T-cell (primary cell): Measurements from ENCODE around the gene AVL9. TPM values are rescaled to one million over a fixed set of nuclear protein-coding genes. Genes with fewer than 3 reads are reported as not detected.

Source experiments
- ATAC-seq, 4 experiments: fragments of 200-7000 bp in 3 of 4; fragments of 150-1000 bp in 1 of 4; cut with Tn5 transposase; replicated peaks in 1 of 4; 1 replicate in 3 of 4; 2 replicates in 1 of 4; pipeline ENCODE4 v1.10.0; 2021; ENCODE audit warnings: moderate library complexity in 3 of 4, mild to moderate bottlenecking in 2 of 4, moderate number of reproducible peaks in 1 of 4
- CTCF ChIA-PET, 2 donors: fragments of 300-600 bp; sonication (Branson Sonifier 250); formaldehyde crosslinking; loops; one replicate each; lab custom pipeline; 2022; ENCODE audit warnings: antibody characterized with exemption in 2 of 2; lab: Charles Lee
- POLR2A ChIA-PET, 2 donors: fragments of 300-600 bp; sonication (Branson Sonifier 250); formaldehyde crosslinking; loops; one replicate each; lab custom pipeline; 2022; ENCODE audit warnings: antibody characterized with exemption in 2 of 2; lab: Charles Lee
- DNase-seq, 35 experiments: peaks; one replicate each; pipeline versions ENCODE4 v3.0.0 to v3.0.0-alpha.2; 2013 to 2023
- H3K27ac ChIP-seq: one replicate; pipeline ENCODE4 v1.5.1; 2013; ENCODE audit warnings: low read length
- H3K27me3 ChIP-seq, 2 experiments: replicated peaks in 1 of 2; 1 replicate in 1 of 2; 2 replicates in 1 of 2; pipeline versions ENCODE4 v1.6.1 to v1.7.0; 2013; ENCODE audit warnings: low read length in 1 of 2, mixed read lengths in 1 of 2; ENCODE audit not compliant: control insufficient read depth in 2 of 2, insufficient read depth in 2 of 2; ENCODE audit errors: extremely low read depth in 1 of 2
- H3K36me3 ChIP-seq, 2 donors: 1 replicate in 1 of 2; 2 replicates in 1 of 2; pipeline versions ENCODE4 v1.6.1 to v1.7.0; 2013; ENCODE audit warnings: low read length in 1 of 2; ENCODE audit not compliant: control insufficient read depth in 2 of 2, insufficient read depth in 1 of 2; ENCODE audit errors: extremely low read depth in 1 of 2
- H3K4me1 ChIP-seq, 2 experiments: 1 replicate in 1 of 2; 2 replicates in 1 of 2; pipeline versions ENCODE4 v1.6.1 to v1.7.0; 2013; ENCODE audit warnings: low read length in 2 of 2, mixed read lengths in 1 of 2; ENCODE audit not compliant: insufficient read depth in 2 of 2, control insufficient read depth in 1 of 2; ENCODE audit errors: extremely low read depth in 1 of 2
- H3K4me3 ChIP-seq, 2 donors: 1 replicate in 1 of 2; 2 replicates in 1 of 2; pipeline versions ENCODE4 v1.5.1 to v1.7.0; 2013; ENCODE audit warnings: mild to moderate bottlenecking in 2 of 2, low read length in 1 of 2, moderate library complexity in 1 of 2; ENCODE audit not compliant: control insufficient read depth in 1 of 2; ENCODE audit errors: extremely low read depth in 1 of 2
- H3K9me3 ChIP-seq: 2 replicates; pipeline ENCODE4 v1.7.0; 2013
- H3K27ac Mint-ChIP-seq, 2 donors: one replicate each; pipeline ENCODE4 v1.8.0; 2020 to 2021; ENCODE audit warnings: mild to moderate bottlenecking in 2 of 2, mixed read lengths in 2 of 2
- H3K27me3 Mint-ChIP-seq, 2 donors: one replicate each; pipeline ENCODE4 v1.8.0; 2021 to 2022; ENCODE audit warnings: mixed read lengths in 2 of 2
- H3K36me3 Mint-ChIP-seq: one replicate; pipeline ENCODE4 v1.8.0; 2021; ENCODE audit warnings: mixed read lengths
- H3K4me1 Mint-ChIP-seq, 3 donors: one replicate each; pipeline ENCODE4 v1.8.0; 2020 to 2022; ENCODE audit warnings: mixed read lengths in 3 of 3, mild to moderate bottlenecking in 1 of 3
- H3K4me3 Mint-ChIP-seq, 3 donors: one replicate each; pipeline ENCODE4 v1.8.0; 2020 to 2022; ENCODE audit warnings: mild to moderate bottlenecking in 3 of 3, mixed read lengths in 3 of 3, moderate library complexity in 3 of 3
- H3K9me3 Mint-ChIP-seq, 3 donors: one replicate each; pipeline ENCODE4 v1.8.0; 2020 to 2022; ENCODE audit warnings: mixed read lengths in 3 of 3
- WGBS: methylation state at CpG from one replicate; pipeline ENCODE4 v1.1.5; 2013; ENCODE audit warnings: missing lambda C conversion rate; ENCODE audit not compliant: insufficient coverage; 5-methylcytosine and 5-hydroxymethylcytosine counted together
- total RNA-seq, 35 experiments: library from RNA in 6 of 35; stranded (reverse) in 6 of 35; fragments of 120-200 nt in 1 of 35; gene quantifications; one replicate each; pipeline versions ENCODE4 v1.2.1 to v1.2.4 and lab custom pipeline; 2013 to 2026

Gene AVL9
- total RNA-seq, 5 donors from 2014 or later (not counting 1 experiment from before 2014, with no cell fraction given): 39.3 to 44.9 (median 39.7) TPM

GRCh38 chr7:32569388-32570289, 74.3 kb downstream of the AVL9 start:
- ATAC-seq (no peak), DNase-seq (no peak)
- Mint-ChIP-seq H3K27ac (no peak overlapping the region), H3K36me3 (peaks cover 19% of the 10 kb centered on the region), H3K4me1 (no peaks in the 10 kb centered on the region), H3K27me3 (no peaks in the 10 kb centered on the region), H3K9me3 (no peaks in the 10 kb centered on the region), H3K4me3 (no peak overlapping the region)
- no peak overlapping the region for H3K27ac ChIP-seq
- H3K27me3 ChIP-seq: no peaks in the 10 kb centered on the region
- peaks cover 0 to 33% of the 10 kb centered on the region in 2 donors for H3K36me3 ChIP-seq
- no CpG with 5 or more reads among the region's 8 CpGs for WGBS
- H3K4me1 ChIP-seq: no peaks in the 10 kb centered on the region
- ChIA-PET POLR2A (interaction anchor here in 1 of 2 donors (0.6 kb wide), 1 partner anchor 11 kb away, joined by 3 read pairs; no protein-coding TSS in a partner anchor), CTCF (no interaction called here)
- H3K9me3 ChIP-seq: no peaks in the 10 kb centered on the region
- H3K4me3 ChIP-seq: no peak overlapping the region

- Histone ChIP-seq H3K4me3 (no peak overlapping the region), H3K4me1 (no peaks in the 10 kb centered on the region), H3K36me3 (peaks cover 5 to 61% of the 10 kb centered on the region in 2 donors), H3K27ac (no peak overlapping the region), H3K27me3 (no peaks in the 10 kb centered on the region), H3K9me3 (no peaks in the 10 kb centered on the region)
- no peak for DNase-seq
- Mint-ChIP-seq H3K4me3 (no peak overlapping the region), H3K9me3 (no peaks in the 10 kb centered on the region), H3K27me3 (no peaks in the 10 kb centered on the region), H3K36me3 (peaks cover 35% of the 10 kb centered on the region), H3K27ac (no peak overlapping the region), H3K4me1 (no peaks in the 10 kb centered on the region)
- 96% methylated on average over 5 of the region's 12 CpGs for WGBS
- ChIA-PET CTCF (interaction anchor here in 1 of 2 donors (1.0 kb wide), 1 partner anchor 83 kb away, joined by 3 read pairs; the partner anchor contains the start of gene LSM5), POLR2A (no interaction called here)
- no peak for ATAC-seq
Measured at GRCh38 chr7:32573110-32573687, 77.9 kb downstream of the AVL9 start.

GRCh38 chr7:32574626-32575025, 79.3 kb downstream of the AVL9 start:
- Mint-ChIP-seq H3K4me1 (no peaks in the 10 kb centered on the region), H3K36me3 (peaks cover 41% of the 10 kb centered on the region), H3K27me3 (no peaks in the 10 kb centered on the region), H3K9me3 (no peaks in the 10 kb centered on the region), H3K27ac (no peak overlapping the region), H3K4me3 (no peak overlapping the region)
- Histone ChIP-seq H3K27me3 (no peaks in the 10 kb centered on the region), H3K27ac (no peak overlapping the region), H3K4me3 (no peak overlapping the region), H3K36me3 (peaks cover 5 to 62% of the 10 kb centered on the region in 2 donors), H3K4me1 (no peaks in the 10 kb centered on the region), H3K9me3 (no peaks in the 10 kb centered on the region)
- no peak for ATAC-seq
- DNase-seq: no peak
- ChIA-PET POLR2A (interaction anchor here in 1 of 2 donors (0.9 kb wide), 1 partner anchor 8 kb away, joined by 3 read pairs; no protein-coding TSS in a partner anchor), CTCF (no interaction called here)
- WGBS: no CpG with 5 or more reads among the region's 1 CpG

- Histone ChIP-seq H3K27ac (no peak overlapping the region), H3K9me3 (no peaks in the 10 kb centered on the region), H3K4me1 (no peaks in the 10 kb centered on the region), H3K4me3 (no peak overlapping the region), H3K36me3 (peaks cover 5 to 78% of the 10 kb centered on the region in 2 donors), H3K27me3 (no peaks in the 10 kb centered on the region)
- WGBS: 91% methylated on average over 1 of the region's 2 CpGs
- H3K27me3 Mint-ChIP-seq: no peaks in the 10 kb centered on the region
- H3K4me1 Mint-ChIP-seq: no peaks in the 10 kb centered on the region
- no peak overlapping the region for H3K4me3 Mint-ChIP-seq
- H3K9me3 Mint-ChIP-seq: no peaks in the 10 kb centered on the region
- ChIA-PET POLR2A (no interaction called here), CTCF (no interaction called here)
- H3K36me3 Mint-ChIP-seq: peaks cover 48% of the 10 kb centered on the region
- DNase-seq (no peak), ATAC-seq (no peak)
- no peak overlapping the region for H3K27ac Mint-ChIP-seq
Measured at GRCh38 chr7:32577421-32577820, 82.1 kb downstream of the AVL9 start.

- Mint-ChIP-seq H3K27me3 (no peaks in the 10 kb centered on the region), H3K36me3 (peaks cover 50% of the 10 kb centered on the region), H3K4me1 (no peaks in the 10 kb centered on the region), H3K4me3 (no peak overlapping the region), H3K9me3 (no peaks in the 10 kb centered on the region), H3K27ac (peak overlapping the region in 1 of 2 donors; percentile 4)
- CTCF ChIA-PET: no interaction called here
- DNase-seq (no peak), ATAC-seq (no peak)
- Histone ChIP-seq H3K4me1 (no peaks in the 10 kb centered on the region), H3K36me3 (peaks cover 5 to 85% of the 10 kb centered on the region in 2 donors), H3K4me3 (no peak overlapping the region), H3K27ac (no peak overlapping the region), H3K9me3 (no peaks in the 10 kb centered on the region), H3K27me3 (no peaks in the 10 kb centered on the region)
- POLR2A ChIA-PET: interaction anchor here in 1 of 2 donors (0.6 to 0.7 kb wide), 2 partner anchors 15 to 867 kb away, joined by 3 read pairs; no protein-coding TSS in a partner anchor
- no CpG with 5 or more reads among the region's 2 CpGs for WGBS
Measured at GRCh38 chr7:32579776-32580175, 84.5 kb downstream of the AVL9 start.

GRCh38 chr7:32580646-32581045, 85.4 kb downstream of the AVL9 start:
- H3K27me3 ChIP-seq: no peaks in the 10 kb centered on the region
- no peaks in the 10 kb centered on the region for H3K9me3 Mint-ChIP-seq
- peaks cover 53% of the 10 kb centered on the region for H3K36me3 Mint-ChIP-seq
- H3K9me3 ChIP-seq: no peaks in the 10 kb centered on the region
- POLR2A ChIA-PET: interaction anchor here in 1 of 2 donors (0.7 kb wide), 1 partner anchor 11 kb away, joined by 3 read pairs; no protein-coding TSS in a partner anchor
- no peak overlapping the region for H3K27ac Mint-ChIP-seq
- H3K4me1 ChIP-seq: no peaks in the 10 kb centered on the region
- WGBS: no CpG with 5 or more reads among the region's 4 CpGs
- CTCF ChIA-PET: no interaction called here
- H3K4me1 Mint-ChIP-seq: no peaks in the 10 kb centered on the region
- H3K27ac ChIP-seq: no peak overlapping the region
- no peak overlapping the region for H3K4me3 ChIP-seq
- H3K4me3 Mint-ChIP-seq: no peak overlapping the region
- no peaks in the 10 kb centered on the region for H3K27me3 Mint-ChIP-seq
- DNase-seq (no peak), ATAC-seq (no peak)
- H3K36me3 ChIP-seq: peaks cover 5 to 84% of the 10 kb centered on the region in 2 donors
